ENCODE measurements around the gene IL17REL. TPM values are rescaled to one million over a fixed set of nuclear protein-coding genes. Genes with fewer than 3 reads are reported as not detected.

Gene IL17REL
- total RNA-seq, 1 donor from 2014 or later = not detected

DNA sequence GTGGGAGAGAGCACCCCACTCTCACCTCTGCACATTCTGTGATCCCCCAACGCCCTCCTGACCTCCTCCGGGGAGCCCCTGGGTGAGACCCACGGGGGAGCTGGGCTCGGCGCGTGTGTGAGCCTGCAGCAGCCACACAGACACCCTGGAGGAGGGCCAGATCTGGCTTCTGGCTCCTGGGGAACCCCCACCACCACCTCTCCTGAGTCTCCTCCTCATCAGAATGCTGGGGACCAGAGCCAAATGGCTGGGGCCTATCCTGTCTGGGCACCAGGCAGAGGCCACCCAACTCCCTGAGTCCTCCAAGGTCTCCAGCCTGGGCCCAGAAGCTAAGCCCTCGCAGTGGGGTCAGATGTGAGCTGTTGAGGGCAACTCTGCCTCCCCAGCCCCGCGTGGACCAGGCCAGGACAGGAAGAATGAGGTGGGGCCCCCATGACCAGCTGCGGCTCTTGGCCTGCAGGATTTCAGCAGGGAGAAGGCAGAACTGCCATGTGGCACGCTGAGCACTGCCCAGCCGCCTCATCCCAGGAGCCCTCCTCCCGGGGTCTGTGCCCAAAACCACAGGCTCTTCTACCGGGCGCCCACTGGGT lies 57.5 kb downstream of the IL17REL start:
- Mint-ChIP-seq H3K27ac (ENCODE audit: unreplicated experiment) (no peak overlapping the region), H3K36me3 (ENCODE audit: unreplicated experiment) (no peaks in the 10 kb centered on the region), H3K27me3 (ENCODE audit: unreplicated experiment) (no peaks in the 10 kb centered on the region), H3K4me3 (ENCODE audit: unreplicated experiment) (no peak overlapping the region), H3K4me1 (ENCODE audit: unreplicated experiment) (peaks cover 18% of the 10 kb centered on the region), H3K9me3 (ENCODE audit: unreplicated experiment) (no peaks in the 10 kb centered on the region)
- no peak for DNase-seq (ENCODE audit: extremely low spot score, unreplicated experiment)
- TF ChIP-seq, protein P1, sequence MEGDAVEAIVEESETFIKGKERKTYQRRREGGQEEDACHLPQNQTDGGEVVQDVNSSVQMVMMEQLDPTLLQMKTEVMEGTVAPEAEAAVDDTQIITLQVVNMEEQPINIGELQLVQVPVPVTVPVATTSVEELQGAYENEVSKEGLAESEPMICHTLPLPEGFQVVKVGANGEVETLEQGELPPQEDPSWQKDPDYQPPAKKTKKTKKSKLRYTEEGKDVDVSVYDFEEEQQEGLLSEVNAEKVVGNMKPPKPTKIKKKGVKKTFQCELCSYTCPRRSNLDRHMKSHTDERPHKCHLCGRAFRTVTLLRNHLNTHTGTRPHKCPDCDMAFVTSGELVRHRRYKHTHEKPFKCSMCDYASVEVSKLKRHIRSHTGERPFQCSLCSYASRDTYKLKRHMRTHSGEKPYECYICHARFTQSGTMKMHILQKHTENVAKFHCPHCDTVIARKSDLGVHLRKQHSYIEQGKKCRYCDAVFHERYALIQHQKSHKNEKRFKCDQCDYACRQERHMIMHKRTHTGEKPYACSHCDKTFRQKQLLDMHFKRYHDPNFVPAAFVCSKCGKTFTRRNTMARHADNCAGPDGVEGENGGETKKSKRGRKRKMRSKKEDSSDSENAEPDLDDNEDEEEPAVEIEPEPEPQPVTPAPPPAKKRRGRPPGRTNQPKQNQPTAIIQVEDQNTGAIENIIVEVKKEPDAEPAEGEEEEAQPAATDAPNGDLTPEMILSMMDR (IDR thresholded peaks at IDR 0.05) = no peak

DNA sequence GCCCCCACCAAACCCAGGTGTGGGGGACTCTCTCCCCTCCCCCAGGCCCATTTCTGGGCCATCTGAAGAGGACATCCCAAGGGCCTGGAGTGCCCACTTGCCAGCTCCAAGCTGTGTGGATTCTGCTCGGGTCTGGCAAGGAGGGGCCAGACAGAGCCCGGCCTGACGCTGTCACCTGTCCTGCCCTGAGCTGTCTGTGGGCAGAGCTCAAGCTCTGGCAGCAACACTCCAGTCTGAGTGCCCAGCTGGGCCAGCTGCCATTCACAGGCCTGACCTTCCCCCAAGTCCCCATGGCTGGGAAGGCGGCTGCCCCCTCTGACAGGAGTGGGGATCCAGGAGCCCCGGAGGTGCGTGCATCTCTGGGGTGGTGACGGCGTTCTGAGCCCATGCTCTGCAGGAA lies 58.2 kb downstream of the IL17REL start:
- Mint-ChIP-seq H3K27ac (ENCODE audit: unreplicated experiment) (no peak overlapping the region), H3K9me3 (ENCODE audit: unreplicated experiment) (no peaks in the 10 kb centered on the region)
- no peak for DNase-seq (ENCODE audit: extremely low spot score, unreplicated experiment)

DNA sequence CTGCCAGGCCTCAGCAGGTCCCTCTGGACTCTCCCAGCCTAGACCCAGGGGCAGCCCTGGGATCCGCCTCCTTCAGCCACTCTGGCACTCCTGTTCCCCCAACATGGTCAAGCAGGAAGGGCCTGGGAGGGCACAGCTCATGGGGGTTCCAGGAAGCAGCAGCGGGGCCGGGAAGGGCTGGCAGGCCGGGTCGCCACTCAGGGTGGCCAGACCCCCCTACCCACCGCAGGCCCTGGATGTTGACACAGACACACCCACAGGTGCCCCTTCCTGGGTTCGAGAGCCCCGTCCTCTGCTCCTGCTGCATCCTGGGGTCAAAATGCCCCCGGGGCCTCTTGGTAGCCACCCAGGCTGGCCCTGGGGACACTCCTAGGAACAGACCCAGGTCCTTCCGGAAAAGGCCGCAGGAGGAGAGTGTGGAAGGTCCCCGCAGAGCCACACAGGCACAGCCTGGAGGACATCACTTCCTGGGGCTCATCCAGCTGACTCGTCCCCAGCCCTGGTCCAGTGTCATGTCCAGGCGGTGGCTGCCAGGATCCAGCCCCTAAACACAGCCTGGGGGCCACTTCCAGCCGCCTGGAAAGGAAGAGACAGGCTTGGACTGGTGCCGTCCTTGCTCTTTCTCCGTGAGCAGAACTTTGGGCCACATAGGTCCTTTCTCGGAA lies 58.8 kb downstream of the IL17REL start:
- no peak for DNase-seq (ENCODE audit: extremely low spot score, unreplicated experiment)
- Mint-ChIP-seq H3K4me3 (ENCODE audit: unreplicated experiment) (no peak overlapping the region), H3K4me1 (ENCODE audit: unreplicated experiment) (peaks cover 18% of the 10 kb centered on the region), H3K27me3 (ENCODE audit: unreplicated experiment) (no peaks in the 10 kb centered on the region), H3K27ac (ENCODE audit: unreplicated experiment) (no peak overlapping the region), H3K36me3 (ENCODE audit: unreplicated experiment) (no peaks in the 10 kb centered on the region), H3K9me3 (ENCODE audit: unreplicated experiment) (no peaks in the 10 kb centered on the region)
- TF ChIP-seq, protein P1 (IDR thresholded peaks at IDR 0.05) = no peak

More for the DNA sequence above, 58.2 kb downstream of the IL17REL start:
- Mint-ChIP-seq H3K4me3 (ENCODE audit: unreplicated experiment) (no peak overlapping the region), H3K36me3 (ENCODE audit: unreplicated experiment) (no peaks in the 10 kb centered on the region), H3K27me3 (ENCODE audit: unreplicated experiment) (no peaks in the 10 kb centered on the region), H3K4me1 (ENCODE audit: unreplicated experiment) (peaks cover 20% of the 10 kb centered on the region)
- TF ChIP-seq, protein P1 (IDR thresholded peaks at IDR 0.05) = no peak

- Mint-ChIP-seq H3K27me3 (ENCODE audit: unreplicated experiment) (no peaks in the 10 kb centered on the region), H3K27ac (ENCODE audit: unreplicated experiment) (no peak overlapping the region)
Measured at GRCh38 chr22:49953027-49953679, 59.4 kb downstream of the IL17REL start.

More at GRCh38 chr22:49953027-49953679, 59.4 kb downstream of the IL17REL start:
- TF ChIP-seq, protein P1 (IDR thresholded peaks at IDR 0.05) = no peak
- Mint-ChIP-seq H3K4me3 (ENCODE audit: unreplicated experiment) (no peak overlapping the region), H3K36me3 (ENCODE audit: unreplicated experiment) (no peaks in the 10 kb centered on the region), H3K4me1 (ENCODE audit: unreplicated experiment) (peaks cover 17% of the 10 kb centered on the region), H3K9me3 (ENCODE audit: unreplicated experiment) (no peaks in the 10 kb centered on the region)
- no peak for DNase-seq (ENCODE audit: extremely low spot score, unreplicated experiment)
